SIG-M5 treated with dmso at 0.1 percent for 504 hours (cell line): ENCODE data around the gene KCNQ1.

Experiments
- DNase-seq: peaks from one replicate; lab custom pipeline; 2025; ENCODE audit not compliant: unreplicated experiment; lab: John Stamatoyannopoulos, UW

The KCNQ1 gene

DNA sequence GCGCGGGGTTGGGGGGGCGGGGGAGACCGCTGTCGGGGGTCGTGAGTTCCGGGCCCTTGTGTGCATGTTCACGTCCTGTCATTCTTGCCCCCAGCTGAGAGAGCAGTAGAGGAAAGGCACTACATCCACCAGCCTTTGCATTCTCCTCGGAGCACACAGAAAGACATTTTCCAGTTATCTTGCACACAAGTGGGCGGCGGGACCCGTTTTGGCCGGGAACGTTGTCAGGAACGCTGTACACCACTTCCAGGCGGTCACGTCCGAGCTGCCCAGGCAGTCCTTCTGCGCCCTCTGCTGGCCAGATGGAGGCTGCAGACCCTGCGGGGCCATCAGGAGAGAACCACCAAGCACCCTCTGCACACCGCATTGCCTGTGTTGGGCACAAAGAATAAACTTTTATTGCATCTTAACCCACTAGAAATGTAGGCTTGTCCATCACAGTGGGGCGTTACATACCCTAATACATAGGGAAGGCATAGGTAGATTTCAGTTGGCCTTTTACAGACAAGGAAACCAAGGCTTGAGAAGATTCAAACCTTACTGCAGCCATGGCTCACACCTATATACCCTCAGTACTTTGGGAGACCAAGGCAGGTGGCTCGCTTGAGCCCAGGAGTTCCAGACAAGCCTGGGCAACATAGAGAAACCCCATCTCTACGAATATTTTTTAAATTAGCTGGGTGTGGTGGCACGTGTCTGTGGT, 443.6 kb downstream of the KCNQ1 start:
- DNase-seq, result peak; percentile 50

DNA sequence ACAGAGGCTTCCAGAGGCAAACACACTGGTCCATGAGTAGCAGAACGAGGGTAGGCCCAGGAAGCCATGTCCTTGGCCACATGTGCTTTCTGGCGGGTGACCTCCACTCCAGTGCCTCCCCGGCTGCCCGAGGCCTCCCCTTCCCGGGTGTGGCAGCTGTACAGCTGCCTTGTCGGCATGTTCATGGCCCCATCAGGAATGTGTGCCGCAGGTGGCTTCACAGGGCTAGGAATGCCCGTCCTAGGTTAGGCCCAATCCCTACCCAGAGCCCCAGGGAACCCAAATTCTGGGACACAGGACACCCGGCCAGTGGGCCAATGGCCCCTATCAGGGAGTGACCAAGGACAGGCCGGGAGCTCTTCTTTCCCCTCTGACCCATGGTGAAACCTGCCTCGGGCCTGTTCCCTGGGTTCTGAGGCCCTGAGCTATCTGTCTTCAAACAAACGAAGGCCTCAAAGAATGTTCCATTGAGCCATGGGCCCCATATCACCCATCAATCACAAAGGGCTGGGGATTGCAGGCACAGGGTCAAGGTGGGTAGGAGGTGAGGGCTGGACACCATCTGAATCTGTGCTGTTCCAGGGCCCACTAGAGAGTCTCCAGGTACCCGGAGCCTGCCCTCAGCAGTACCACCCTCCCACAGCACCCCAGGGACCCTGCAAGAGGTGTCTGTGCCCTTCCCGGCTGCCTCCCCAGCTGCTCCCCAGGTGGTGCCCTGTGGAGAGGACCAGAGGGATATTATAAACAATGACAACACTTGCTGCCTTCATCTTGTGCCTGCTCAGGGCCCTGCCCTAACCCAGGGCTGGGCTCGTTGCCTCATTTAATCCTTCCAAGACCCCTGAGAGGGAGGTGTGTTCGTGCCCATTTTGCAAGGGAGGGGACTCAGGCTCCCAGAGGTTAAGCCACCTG, 444.8 kb downstream of the KCNQ1 start:
- no peak for DNase-seq

DNA sequence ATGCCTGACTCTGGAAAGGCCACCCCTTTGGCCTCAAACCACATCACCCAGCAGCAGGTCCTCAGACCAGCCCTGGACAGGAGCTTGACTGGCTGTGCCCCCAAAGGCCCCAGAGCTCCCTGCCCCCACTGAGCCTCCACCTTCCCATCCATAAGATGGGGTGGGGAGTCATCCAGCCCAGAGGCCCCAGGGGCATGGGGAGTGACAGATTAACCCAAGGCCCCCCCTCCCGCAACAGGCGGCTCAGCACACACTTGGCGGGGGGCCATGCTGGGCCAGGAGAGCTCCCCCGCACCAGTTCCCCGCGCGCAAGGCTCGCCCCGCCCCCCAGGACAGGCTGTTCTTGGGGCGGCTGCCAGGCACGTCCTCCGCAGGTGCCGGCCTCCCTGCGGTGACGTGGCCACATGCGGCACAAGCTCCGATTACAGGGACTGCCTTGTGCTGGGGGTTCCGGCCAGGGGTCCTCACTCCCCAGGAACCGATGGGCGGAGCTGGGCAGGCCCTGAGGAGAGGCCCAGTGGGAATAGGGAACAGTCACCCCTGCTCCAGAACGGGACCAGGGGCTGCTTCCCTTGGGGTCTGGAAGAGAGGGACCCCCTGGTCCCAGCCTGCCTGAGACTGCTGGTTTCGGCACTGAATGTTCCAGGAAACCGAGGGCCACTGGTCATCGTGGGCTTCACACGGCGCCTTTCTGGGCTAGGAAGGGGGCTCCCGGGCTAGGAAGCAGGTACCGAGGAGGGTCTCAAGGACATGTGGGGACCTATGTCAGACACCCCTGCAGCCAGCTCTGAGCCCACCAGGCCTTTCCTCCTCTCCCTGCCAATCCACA, 445.9 kb downstream of the KCNQ1 start:
- no peak for DNase-seq

DNA sequence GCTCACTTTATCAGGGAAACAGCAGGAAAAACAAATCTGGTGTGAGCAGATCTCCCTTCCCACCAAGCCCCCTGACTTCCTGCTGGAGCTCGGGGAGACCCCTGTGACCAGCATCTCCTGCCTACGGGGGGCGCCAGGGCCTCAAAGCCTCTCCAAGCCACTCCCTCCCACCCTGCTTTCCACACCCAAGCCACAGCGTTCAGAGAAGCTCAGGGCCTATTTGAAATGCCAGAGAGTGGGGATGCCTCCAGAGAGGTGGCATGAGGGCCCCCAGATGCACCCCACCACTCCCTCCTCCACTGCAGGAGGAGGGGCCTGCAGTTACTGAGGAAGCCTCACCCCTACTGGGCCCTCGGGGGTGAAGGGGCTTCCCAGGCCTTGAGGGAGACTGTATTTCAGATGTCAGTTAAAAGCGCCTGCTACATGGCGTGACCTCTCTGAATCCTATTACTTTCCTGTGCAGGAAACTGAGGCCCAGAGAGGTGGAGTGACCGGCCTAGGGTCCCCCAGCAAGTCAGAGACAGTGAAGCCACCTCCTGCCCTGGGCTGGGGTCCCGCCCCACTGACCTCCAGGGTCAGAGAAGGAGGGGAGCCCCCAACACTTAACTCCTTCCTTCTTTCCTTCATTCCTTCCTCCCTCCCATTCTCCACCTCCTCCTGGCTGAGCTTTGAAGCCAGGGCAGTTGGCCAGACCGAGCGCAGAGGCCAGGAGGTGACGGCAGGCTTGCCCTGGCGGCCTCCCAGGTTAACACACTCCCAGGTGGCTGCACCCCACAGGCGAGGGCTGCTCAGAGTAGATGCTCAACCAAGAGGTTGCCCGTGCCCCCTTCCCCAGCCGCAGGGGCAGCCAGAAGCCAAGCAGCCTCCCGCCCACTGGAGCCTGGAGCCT, 446.8 kb downstream of the KCNQ1 start:
- DNase-seq, result no peak

DNA sequence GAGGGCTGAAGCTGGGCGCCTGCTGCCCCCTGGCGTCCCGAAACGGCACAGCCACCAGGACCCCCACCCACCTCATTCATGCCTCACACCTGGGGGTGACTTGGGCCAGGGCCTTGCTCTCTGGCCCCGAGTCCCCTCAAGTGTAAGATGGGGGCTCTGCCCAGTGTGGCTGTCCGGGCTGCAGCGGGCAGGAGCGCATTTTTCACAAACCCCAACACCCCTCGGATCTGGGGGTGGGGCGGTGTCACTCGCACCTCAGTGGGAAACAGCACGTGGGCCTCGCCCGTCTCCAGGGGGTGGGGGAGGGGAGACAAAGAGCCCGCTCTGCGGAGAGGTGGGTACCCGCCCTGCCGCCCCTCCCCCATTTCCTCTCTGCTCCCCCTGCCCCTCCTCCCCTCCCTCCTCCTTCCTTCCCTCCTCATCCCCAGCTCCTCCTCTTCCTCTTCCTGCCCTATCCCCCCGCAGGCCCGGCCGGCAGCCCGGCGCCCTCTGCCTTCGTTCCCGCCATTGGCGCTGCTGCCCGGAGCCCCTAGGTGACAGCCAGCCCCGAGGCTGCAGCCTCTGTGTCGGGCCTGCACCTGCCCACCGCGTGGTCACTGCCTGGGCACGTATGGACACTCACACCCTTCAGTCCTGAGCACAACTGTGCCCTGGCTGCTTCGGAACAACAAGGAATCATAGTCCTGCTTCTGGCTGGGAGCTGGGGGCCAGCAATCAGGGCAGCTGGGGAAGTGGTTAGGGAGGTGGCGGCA, 447.6 kb downstream of the KCNQ1 start:
- no peak for DNase-seq

DNA sequence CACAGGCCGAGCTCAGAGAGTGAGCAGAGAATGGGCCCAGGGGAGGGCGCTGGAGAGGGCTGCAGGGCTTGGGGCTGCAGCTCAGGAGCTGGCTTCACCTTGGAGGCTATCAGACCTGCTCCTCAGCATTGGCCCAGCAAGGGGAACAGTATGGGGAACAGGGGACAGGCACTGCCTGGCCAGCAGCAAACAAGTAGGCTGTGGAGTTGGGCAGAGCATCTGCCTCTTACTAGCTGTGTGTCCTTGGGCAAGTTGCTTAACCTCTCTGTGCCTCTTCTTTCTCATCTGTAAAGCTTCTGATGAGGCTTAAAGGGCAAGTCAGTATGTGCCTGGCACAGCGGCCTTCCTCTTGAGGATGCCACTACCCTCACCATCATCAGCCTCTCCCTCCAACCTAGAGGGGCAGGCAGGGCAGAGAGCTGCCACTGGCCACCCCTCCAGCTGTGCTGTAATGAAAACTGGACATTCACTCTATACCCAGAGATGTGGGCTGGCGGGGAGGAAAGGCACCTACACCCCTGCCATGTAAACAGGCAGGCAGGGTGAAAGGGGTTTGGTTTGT, 448.2 kb downstream of the KCNQ1 start:
- no peak for DNase-seq

DNA sequence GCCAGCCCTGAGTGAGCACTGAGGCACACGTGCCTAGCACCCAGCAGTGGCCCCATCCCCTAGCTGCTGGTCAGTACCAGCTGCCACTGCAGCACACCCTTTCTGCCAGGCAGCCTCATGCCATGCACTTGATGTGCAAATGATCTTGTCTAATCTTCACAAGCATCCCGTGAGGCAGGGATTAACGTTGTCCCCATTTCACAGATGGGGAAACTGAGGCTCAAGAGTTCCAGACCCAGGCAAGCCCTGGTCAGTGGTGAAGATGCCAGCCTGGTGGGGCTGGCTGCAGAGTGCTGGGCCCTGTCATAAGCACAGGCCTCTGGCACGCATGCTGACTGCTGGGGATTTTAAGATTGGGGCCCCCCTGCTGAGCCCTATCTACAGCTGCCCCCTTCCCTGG, 449.1 kb downstream of the KCNQ1 start:
- no peak for DNase-seq

DNA sequence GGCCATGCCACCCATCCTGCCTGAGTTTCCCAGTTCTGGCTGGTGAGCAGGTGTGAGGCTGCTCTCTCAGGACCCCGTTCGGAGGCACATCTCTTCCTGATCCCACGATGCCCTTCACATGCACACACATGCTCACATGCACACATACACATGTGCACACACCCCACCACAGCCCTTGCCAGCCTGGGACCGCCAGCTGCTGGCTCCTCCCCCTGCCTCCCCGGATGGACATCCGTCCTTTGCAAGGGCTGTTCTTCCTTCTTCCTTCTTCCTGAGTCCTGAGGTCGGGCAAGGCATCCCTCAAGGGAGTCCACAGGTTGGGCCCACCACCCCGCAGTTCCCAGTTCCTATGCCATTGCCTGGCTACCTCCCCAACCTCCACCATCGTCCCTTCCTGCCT, 451.2 kb downstream of the KCNQ1 start:
- no peak for DNase-seq

DNA sequence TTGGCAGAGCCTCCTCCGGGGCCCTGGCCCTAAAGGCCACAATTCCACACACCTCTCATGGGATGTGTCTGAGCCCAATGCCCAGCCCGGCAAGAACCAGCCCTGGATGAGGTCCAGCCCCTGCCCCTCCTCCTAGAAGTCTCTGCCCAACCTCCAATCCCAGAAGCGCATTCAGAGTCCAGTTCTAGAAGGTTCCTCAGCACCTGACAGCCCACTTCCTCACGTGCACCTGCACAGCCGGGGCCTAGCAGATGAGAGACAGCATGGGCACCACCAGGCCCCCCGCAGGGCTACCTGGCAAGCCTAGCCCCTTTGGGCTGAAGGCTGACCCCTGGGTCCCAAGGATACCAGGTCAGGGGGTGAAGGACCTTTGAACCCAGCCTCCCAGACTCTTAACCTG, 452.2 kb downstream of the KCNQ1 start:
- DNase-seq, result no peak

DNA sequence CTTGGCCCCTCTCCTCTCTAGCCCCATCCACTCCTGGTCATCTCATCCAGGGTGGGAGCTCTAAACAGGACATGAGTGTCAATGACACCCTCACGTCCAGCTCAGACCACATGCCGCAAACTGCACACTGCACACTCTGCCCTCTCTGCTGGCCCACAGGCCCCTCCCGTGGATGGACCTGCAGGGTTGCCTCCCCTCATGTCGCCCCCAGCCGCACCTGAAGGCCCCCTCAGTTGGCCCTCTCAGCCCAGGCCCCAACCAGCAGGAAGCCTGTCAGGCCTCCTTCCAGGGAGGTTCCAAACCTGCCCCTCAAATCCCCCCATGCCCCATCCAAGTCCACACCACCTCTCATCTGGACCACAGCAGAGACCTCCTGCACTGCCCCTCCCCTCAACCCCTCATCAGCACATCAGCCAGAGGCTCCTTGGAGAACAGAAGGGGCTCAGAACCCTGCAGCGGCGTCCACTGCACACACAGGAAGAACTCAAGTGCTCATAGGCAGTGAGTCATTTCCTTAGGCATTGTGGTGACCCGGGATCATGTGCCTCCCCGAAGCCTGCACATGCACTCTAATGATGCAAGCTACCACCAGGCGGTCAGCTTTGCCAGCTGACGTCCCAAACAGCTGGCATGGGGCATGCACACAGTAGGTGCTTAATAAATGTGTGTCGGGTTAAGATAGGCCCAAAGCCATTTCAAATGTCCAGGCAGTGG, 453.7 kb downstream of the KCNQ1 start:
- peak; percentile 79 for DNase-seq
